RPMI7951 (cell line): ENCODE data around the gene ECEL1. TPM values are rescaled to one million over a fixed set of nuclear protein-coding genes. Genes with fewer than 3 reads are reported as not detected.

Experiments
- total RNA-seq: library from RNA; depleted of rRNA; stranded (reverse); fragments of >200 nt; shearing (Covaris generic); gene quantifications from 2 replicates; pipeline ENCODE4 v1.2.3, GENCODE V29; 2014; rRNA removed

The ECEL1 gene
- total RNA-seq, 1 experiment from 2014 or later = not detected

Other genes with a start within 250 kb of the ECEL1 start
- gene ALPP, start 109.1 kb downstream of the ECEL1 start, total RNA-seq = not detected in 2 replicates
- gene ALPG, start 81.0 kb downstream of the ECEL1 start, total RNA-seq = not detected in 2 replicates
- not detected in 2 replicates for gene ALPI, start 31.7 kb downstream of the ECEL1 start, total RNA-seq
- gene PRSS56, start 32.6 kb upstream of the ECEL1 start, total RNA-seq = not detected in 2 replicates
- gene CHRND, start 38.3 kb upstream of the ECEL1 start, total RNA-seq = not detected in 2 replicates
- not detected in 2 replicates for gene CHRNG, start 51.9 kb upstream of the ECEL1 start, total RNA-seq
- 6.3 and 7.1 TPM in 2 replicates for gene TIGD1, start 62.7 kb upstream of the ECEL1 start, total RNA-seq
- 146 and 150 TPM in 2 replicates for gene EIF4E2, start 62.9 kb upstream of the ECEL1 start, total RNA-seq
- gene EFHD1, start 145.8 kb upstream of the ECEL1 start, total RNA-seq = 1.2 and 1.7 TPM in 2 replicates
- 36.3 and 46.9 TPM in 2 replicates for gene GIGYF2, start 209.5 kb upstream of the ECEL1 start, total RNA-seq